GM12878 (cell line): ENCODE measurements around the gene CLEC2L. TPM values are rescaled to one million over a fixed set of nuclear protein-coding genes. Genes with fewer than 3 reads are reported as not detected.

Experiments
- ATAC-seq: fragments of 200-7000 bp; cut with Tn5 transposase; 3 replicates; pipeline ENCODE4 v1.9.1; 2020; ENCODE audit warnings: mild to moderate bottlenecking, moderate library complexity
- BruUV-seq: library from RNA; stranded (reverse); fragments of 400-500 nt; replicated peaks from 2 replicates; lab custom pipeline; 2021; lab: Mats Ljungman, UMichigan
- CTCF ChIA-PET: fragments of 300-600 bp; sonication (Branson Sonifier 250); formaldehyde crosslinking; extraction: SDS; loops from one replicate; lab custom pipeline; 2021; ENCODE audit warnings: inconsistent platforms; lab: Yijun Ruan, JAX
- POLR2A ChIA-PET: fragments of 350-600 bp; formaldehyde crosslinking; extraction: SDS; loops from one replicate; lab custom pipeline; 2021; ENCODE audit warnings: inconsistent platforms; lab: Charles Lee
- RAD21 ChIA-PET: fragments of 300-600 bp; sonication (Branson Sonifier 250); formaldehyde crosslinking; loops from one replicate; lab custom pipeline; 2023; ENCODE audit warnings: antibody characterized with exemption; ENCODE audit not compliant: unreplicated experiment; lab: Charles Lee
- SMC1A ChIA-PET: fragments of 300-600 bp; sonication (Branson Sonifier 250); formaldehyde crosslinking; loops from one replicate; lab custom pipeline; 2023; ENCODE audit not compliant: unreplicated experiment, uncharacterized antibody; lab: Charles Lee
- DNase-seq: peaks from one replicate; pipeline ENCODE4 v3.0.0-alpha.2; 2011; ENCODE audit warnings: low read depth, low spot score
- FAIRE-seq: peaks from 3 replicates; lab custom pipeline; 2011; peaks lifted over from hg19 to GRCh38; lab: Jason Lieb, UNC
- H2AFZ ChIP-seq: 2 replicates; pipeline ENCODE4 v1.6.0; 2011; ENCODE audit warnings: low read depth, low read length, control low read depth; ENCODE audit not compliant: control insufficient read depth
- H3K27ac ChIP-seq: 2 replicates; pipeline ENCODE4 v1.5.1; 2011; ENCODE audit warnings: control low read depth; ENCODE audit not compliant: control insufficient read depth, insufficient read depth
- H3K27me3 ChIP-seq, 2 experiments: replicated peaks in 1 of 2; 2 replicates each; pipeline versions ENCODE4 v1.6.0 to v1.6.1; 2011; ENCODE audit warnings: low read length in 1 of 2; ENCODE audit not compliant: control insufficient read depth in 2 of 2, insufficient read depth in 2 of 2
- H3K36me3 ChIP-seq, 2 experiments: 2 replicates each; pipeline ENCODE4 v1.5.1; 2011; ENCODE audit warnings: low read length in 1 of 2; ENCODE audit not compliant: control insufficient read depth in 2 of 2, insufficient read depth in 2 of 2
- H3K4me1 ChIP-seq: 2 replicates; pipeline ENCODE4 v1.6.1; 2011; ENCODE audit warnings: mild to moderate bottlenecking, low read length, moderate library complexity, mixed read lengths; ENCODE audit not compliant: control insufficient read depth, insufficient read depth
- H3K4me2 ChIP-seq: 2 replicates; pipeline ENCODE4 v1.6.0; 2011; ENCODE audit warnings: control low read depth; ENCODE audit not compliant: control insufficient read depth, insufficient read depth
- H3K4me3 ChIP-seq: fragments of 200-600 bp; sonication (generic); 2 replicates; pipeline ENCODE4 v1.5.1; 2016
- H3K79me2 ChIP-seq: 2 replicates; pipeline ENCODE4 v1.6.0; 2011; ENCODE audit warnings: low read length; ENCODE audit not compliant: control insufficient read depth, insufficient read depth
- H3K9ac ChIP-seq: 2 replicates; pipeline ENCODE4 v1.8.0; 2011; ENCODE audit warnings: low read length, control low read depth, mixed read lengths; ENCODE audit not compliant: control insufficient read depth, insufficient read depth
- H3K9me3 ChIP-seq: replicated peaks from 3 replicates; pipeline ENCODE4 v1.5.1; 2011; ENCODE audit warnings: mild to moderate bottlenecking, low read length; ENCODE audit not compliant: control insufficient read depth, insufficient read depth
- H4K20me1 ChIP-seq: 2 replicates; pipeline ENCODE4 v1.6.0; 2011; ENCODE audit not compliant: control insufficient read depth, insufficient read depth
- ATF7 ChIP-seq: fragments of 450-650 bp; IDR thresholded peaks from 2 replicates; pipeline ENCODE4 v1.6.1; 2016; ENCODE audit warnings: low read depth, mild to moderate bottlenecking
- BRCA1 ChIP-seq: IDR thresholded peaks from 2 replicates; pipeline ENCODE4 v1.6.1; 2011; ENCODE audit warnings: low read depth, low read length, improper control_type of control experiment
- CBX5 ChIP-seq: sonication (generic); IDR thresholded peaks from 2 replicates; pipeline ENCODE4 v1.6.1; 2016; ENCODE audit warnings: low read depth, moderate library complexity, mild to moderate bottlenecking, inconsistent platforms
- CEBPB ChIP-seq, 2 experiments: fragments of 150-350 bp in 1 of 2; IDR thresholded peaks; 2 replicates each; pipeline ENCODE4 v1.6.1; 2012 to 2014; ENCODE audit warnings: low read depth in 2 of 2, low read length in 2 of 2, borderline replicate concordance in 1 of 2, inconsistent platforms in 1 of 2
- CHD1 ChIP-seq: IDR thresholded peaks from 2 replicates; pipeline ENCODE4 v1.6.1; 2012; ENCODE audit warnings: low read depth, low read length, improper control_type of control experiment
- CHD2 ChIP-seq: IDR thresholded peaks from 2 replicates; pipeline ENCODE4 v1.6.1; 2011; ENCODE audit warnings: low read depth, low read length, improper control_type of control experiment, borderline replicate concordance
- KAT2A ChIP-seq: conservative IDR thresholded peaks from 2 replicates; pipeline ENCODE4 v1.6.1; 2011; ENCODE audit warnings: low read depth, low read length; ENCODE audit not compliant: control insufficient read depth
- RAD21 ChIP-seq: IDR thresholded peaks from 2 replicates; pipeline ENCODE4 v1.6.1; 2011; ENCODE audit warnings: mild to moderate bottlenecking, low read depth, low read length, moderate library complexity; ENCODE audit not compliant: insufficient read depth
- RAD51 ChIP-seq: fragments of 450-650 bp; IDR thresholded peaks from 2 replicates; pipeline ENCODE4 v1.6.1; 2016; ENCODE audit warnings: moderate library complexity, mild to moderate bottlenecking, inconsistent platforms
- RBBP5 ChIP-seq: fragments of 200-600 bp; sonication (generic); conservative IDR thresholded peaks from 2 replicates; pipeline ENCODE4 v1.6.1; 2016
- ZNF24 ChIP-seq: fragments of 450-650 bp; IDR thresholded peaks from 2 replicates; pipeline ENCODE4 v1.6.1; 2017; ENCODE audit warnings: antibody characterized with exemption, mild to moderate bottlenecking
- ZSCAN29 ChIP-seq: fragments of 450-650 bp; IDR thresholded peaks from 2 replicates; pipeline ENCODE4 v1.6.1; 2017; ENCODE audit warnings: mild to moderate bottlenecking, moderate library complexity
- WGBS: methylation state at CpG from one replicate; pipeline ENCODE4 v1.1.6; 2016; ENCODE audit warnings: low lambda C conversion rate; ENCODE audit not compliant: insufficient replicate concordance, insufficient coverage; ENCODE audit errors: missing lambda C conversion rate; 5-methylcytosine and 5-hydroxymethylcytosine counted together
- in situ Hi-C: fragments of 300-500 bp; cut with MboI; formaldehyde crosslinking; loops from 9 replicates; pipeline ENCODE4 v1.14.3; 2018; ENCODE audit warnings: mixed read lengths
- intact Hi-C: fragments of 100-400 bp; cut with micrococcal nuclease; formaldehyde crosslinking; loops from one replicate; pipeline ENCODE4 v1.14.2; 2022; ENCODE audit not compliant: unreplicated experiment
- polyA plus RNA-seq, 11 experiments: library from polyadenylated mRNA; depleted of rRNA in 4 of 11; unstranded in 6 of 11; stranded (reverse) in 5 of 11; fragments of >200 nt; fragmentation: Nextera tagmentation in 4 of 11; fragmentation: Illumina TruSeq in 1 of 11; extraction: Ambion mirVana in 4 of 11; extraction: Trizol in 1 of 11; gene quantifications; 1 replicate in 1 of 11; 2 replicates in 10 of 11; pipeline versions ENCODE4 v1.2.1 to v1.2.3, GENCODE V29; 2011 to 2016; ENCODE audit warnings: inconsistent platforms in 2 of 11, missing spikeins in 2 of 11, low read depth in 1 of 11
- total RNA-seq, 4 experiments: library from RNA; depleted of rRNA in 3 of 4; stranded (reverse); fragments of >200 nt in 3 of 4; fragmentation: Illumina TruSeq in 1 of 4; extraction: Trizol in 1 of 4; gene quantifications; 2 replicates each; pipeline versions ENCODE4 v1.2.1 to v1.2.3, GENCODE V29; 2013 to 2021
- TF ChIP-seq, protein P1 (sequence below): fragments of 450-650 bp; IDR thresholded peaks from 2 replicates; pipeline ENCODE4 v1.6.1; 2018; ENCODE audit warnings: borderline replicate concordance, mild to moderate bottlenecking; ENCODE audit not compliant: partially characterized antibody
- TF ChIP-seq, protein P2 (sequence below): IDR thresholded peaks from 2 replicates; pipeline ENCODE4 v1.6.1; 2012; ENCODE audit warnings: mild to moderate bottlenecking, low read depth, low read length

Gene CLEC2L
- total and polyA plus RNA-seq, 10 of the 15 experiments (the other 5 are each of a cell fraction or from before 2014, with no cell fraction given): not detected

DNA sequence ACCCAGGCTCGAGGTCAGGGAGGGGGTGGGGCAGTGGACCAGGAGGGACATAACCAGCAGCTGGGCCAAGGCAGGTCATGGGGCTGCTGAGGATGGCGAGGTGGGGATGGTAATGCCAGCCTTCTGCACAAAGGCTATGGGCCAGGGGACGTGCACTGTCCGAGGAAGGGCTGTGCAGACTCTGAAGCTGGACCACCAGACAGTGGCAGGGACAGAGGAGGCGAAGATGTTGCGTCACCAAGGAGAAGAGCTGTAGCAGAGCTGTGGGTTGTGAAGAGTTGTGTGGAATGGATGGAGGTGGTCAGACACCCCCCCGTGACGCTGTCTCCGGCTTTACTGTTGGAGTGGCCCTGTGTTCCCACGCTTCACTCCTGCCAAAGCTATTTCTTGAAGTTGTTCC lies 1.8 kb downstream of the CLEC2L start:
- ChIA-PET RAD21 (no interaction called here), SMC1A (no interaction called here), CTCF (no interaction called here), POLR2A (no interaction called here)
- H3K27ac ChIP-seq: no peak overlapping the region
- no peak overlapping the region for H3K9ac ChIP-seq
- no TSS peak for BruUV-seq
- no peak for DNase-seq
- no peaks in the 10 kb centered on the region for H3K36me3 ChIP-seq
- WGBS: 46% methylated on average over 10 of the region's 10 CpGs
- H3K9me3 ChIP-seq: no peaks in the 10 kb centered on the region
- no peaks in the 10 kb centered on the region for H4K20me1 ChIP-seq
- FAIRE-seq: no peak
- no peaks in the 10 kb centered on the region for H3K4me1 ChIP-seq
- no peak for ATAC-seq
- no peak overlapping the region for H3K4me2 ChIP-seq
- no peak overlapping the region for H3K4me3 ChIP-seq
- intact Hi-C loops: no loop called here
- TF ChIP-seq ZNF24 (no peak), BRCA1 (no peak), ZSCAN29 (no peak), KAT2A (no peak), CBX5 (no peak), RAD51 (no peak), RBBP5 (no peak)
- peaks cover 0 to 2% of the 10 kb centered on the region in 2 experiments; a peak in 3 of 4 replicates for H3K27me3 ChIP-seq
- in situ Hi-C loops: no loop called here
- no peaks in the 10 kb centered on the region for H3K79me2 ChIP-seq
- no peak overlapping the region for H2AFZ ChIP-seq

DNA sequence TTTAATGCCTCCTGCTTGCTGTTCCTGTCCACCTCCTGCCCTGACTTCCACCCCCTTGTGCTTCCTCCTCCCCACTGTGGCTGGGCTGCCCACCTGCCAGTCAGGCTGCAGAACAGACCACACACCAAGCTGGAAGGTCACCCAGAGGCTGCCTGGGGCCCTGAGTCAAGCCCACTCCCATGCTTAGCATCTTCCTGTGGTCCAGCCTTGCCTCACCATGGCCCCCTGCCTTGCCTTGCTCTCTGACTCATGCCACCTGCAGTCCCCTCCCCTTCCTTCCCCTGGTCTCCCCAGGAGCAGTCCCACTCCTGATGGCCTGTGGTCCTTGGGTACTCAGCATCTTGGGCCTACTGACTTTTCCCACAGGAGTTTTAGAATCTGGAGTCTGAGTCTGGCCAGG lies 2.3 kb downstream of the CLEC2L start:
- Histone ChIP-seq H3K79me2 (no peaks in the 10 kb centered on the region), H3K27ac (no peak overlapping the region), H2AFZ (no peak overlapping the region), H3K4me2 (no peak overlapping the region), H4K20me1 (no peaks in the 10 kb centered on the region), H3K9ac (no peak overlapping the region), H3K27me3 (peaks cover 0 to 2% of the 10 kb centered on the region in 2 experiments; a peak in 3 of 4 replicates), H3K36me3 (no peaks in the 10 kb centered on the region), H3K9me3 (no peaks in the 10 kb centered on the region), H3K4me1 (no peaks in the 10 kb centered on the region), H3K4me3 (no peak overlapping the region)
- FAIRE-seq (no peak), DNase-seq (no peak), ATAC-seq (no peak)
- ChIA-PET SMC1A (no interaction called here), POLR2A (no interaction called here), CTCF (no interaction called here), RAD21 (no interaction called here)
- in situ Hi-C loops (no loop called here), intact Hi-C loops (no loop called here)
- BruUV-seq: no TSS peak
- TF ChIP-seq RAD21: no peak
- TF ChIP-seq, protein P1, sequence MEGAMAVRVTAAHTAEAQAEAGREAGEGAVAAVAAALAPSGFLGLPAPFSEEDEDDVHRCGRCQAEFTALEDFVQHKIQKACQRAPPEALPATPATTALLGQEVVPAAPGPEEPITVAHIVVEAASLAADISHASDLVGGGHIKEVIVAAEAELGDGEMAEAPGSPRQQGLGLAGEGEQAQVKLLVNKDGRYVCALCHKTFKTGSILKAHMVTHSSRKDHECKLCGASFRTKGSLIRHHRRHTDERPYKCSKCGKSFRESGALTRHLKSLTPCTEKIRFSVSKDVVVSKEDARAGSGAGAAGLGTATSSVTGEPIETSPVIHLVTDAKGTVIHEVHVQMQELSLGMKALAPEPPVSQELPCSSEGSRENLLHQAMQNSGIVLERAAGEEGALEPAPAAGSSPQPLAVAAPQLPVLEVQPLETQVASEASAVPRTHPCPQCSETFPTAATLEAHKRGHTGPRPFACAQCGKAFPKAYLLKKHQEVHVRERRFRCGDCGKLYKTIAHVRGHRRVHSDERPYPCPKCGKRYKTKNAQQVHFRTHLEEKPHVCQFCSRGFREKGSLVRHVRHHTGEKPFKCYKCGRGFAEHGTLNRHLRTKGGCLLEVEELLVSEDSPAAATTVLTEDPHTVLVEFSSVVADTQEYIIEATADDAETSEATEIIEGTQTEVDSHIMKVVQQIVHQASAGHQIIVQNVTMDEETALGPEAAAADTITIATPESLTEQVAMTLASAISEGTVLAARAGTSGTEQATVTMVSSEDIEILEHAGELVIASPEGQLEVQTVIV: no peak
- no peak for TF ChIP-seq ZSCAN29
- TF ChIP-seq ATF7: no peak
- TF ChIP-seq CEBPB (IDR thresholded peaks at IDR 0.05; ENCODE audit: borderline replicate concordance in 1 of 2, low read depth in 2 of 2, low read length in 2 of 2): no peak
- TF ChIP-seq CHD2: no peak
- TF ChIP-seq CHD1: no peak
- TF ChIP-seq, protein P2, sequence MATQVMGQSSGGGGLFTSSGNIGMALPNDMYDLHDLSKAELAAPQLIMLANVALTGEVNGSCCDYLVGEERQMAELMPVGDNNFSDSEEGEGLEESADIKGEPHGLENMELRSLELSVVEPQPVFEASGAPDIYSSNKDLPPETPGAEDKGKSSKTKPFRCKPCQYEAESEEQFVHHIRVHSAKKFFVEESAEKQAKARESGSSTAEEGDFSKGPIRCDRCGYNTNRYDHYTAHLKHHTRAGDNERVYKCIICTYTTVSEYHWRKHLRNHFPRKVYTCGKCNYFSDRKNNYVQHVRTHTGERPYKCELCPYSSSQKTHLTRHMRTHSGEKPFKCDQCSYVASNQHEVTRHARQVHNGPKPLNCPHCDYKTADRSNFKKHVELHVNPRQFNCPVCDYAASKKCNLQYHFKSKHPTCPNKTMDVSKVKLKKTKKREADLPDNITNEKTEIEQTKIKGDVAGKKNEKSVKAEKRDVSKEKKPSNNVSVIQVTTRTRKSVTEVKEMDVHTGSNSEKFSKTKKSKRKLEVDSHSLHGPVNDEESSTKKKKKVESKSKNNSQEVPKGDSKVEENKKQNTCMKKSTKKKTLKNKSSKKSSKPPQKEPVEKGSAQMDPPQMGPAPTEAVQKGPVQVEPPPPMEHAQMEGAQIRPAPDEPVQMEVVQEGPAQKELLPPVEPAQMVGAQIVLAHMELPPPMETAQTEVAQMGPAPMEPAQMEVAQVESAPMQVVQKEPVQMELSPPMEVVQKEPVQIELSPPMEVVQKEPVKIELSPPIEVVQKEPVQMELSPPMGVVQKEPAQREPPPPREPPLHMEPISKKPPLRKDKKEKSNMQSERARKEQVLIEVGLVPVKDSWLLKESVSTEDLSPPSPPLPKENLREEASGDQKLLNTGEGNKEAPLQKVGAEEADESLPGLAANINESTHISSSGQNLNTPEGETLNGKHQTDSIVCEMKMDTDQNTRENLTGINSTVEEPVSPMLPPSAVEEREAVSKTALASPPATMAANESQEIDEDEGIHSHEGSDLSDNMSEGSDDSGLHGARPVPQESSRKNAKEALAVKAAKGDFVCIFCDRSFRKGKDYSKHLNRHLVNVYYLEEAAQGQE: no peak
- no peak for TF ChIP-seq CBX5
